ENCODE results near the gene CFAP46. TPM values are rescaled to one million over a fixed set of nuclear protein-coding genes. Genes with fewer than 3 reads are reported as not detected.
"Not testable (repeated sequence)": the region's sequence is repeated elsewhere in the genome, so short reads cannot be mapped to it uniquely, and the experiment has no call there.

Gene CFAP46
- total RNA-seq, 3 donors from 2014 or later (not counting 1 experiment from before 2014, with no cell fraction given): 0.35 TPM; not detected in 2

DNA sequence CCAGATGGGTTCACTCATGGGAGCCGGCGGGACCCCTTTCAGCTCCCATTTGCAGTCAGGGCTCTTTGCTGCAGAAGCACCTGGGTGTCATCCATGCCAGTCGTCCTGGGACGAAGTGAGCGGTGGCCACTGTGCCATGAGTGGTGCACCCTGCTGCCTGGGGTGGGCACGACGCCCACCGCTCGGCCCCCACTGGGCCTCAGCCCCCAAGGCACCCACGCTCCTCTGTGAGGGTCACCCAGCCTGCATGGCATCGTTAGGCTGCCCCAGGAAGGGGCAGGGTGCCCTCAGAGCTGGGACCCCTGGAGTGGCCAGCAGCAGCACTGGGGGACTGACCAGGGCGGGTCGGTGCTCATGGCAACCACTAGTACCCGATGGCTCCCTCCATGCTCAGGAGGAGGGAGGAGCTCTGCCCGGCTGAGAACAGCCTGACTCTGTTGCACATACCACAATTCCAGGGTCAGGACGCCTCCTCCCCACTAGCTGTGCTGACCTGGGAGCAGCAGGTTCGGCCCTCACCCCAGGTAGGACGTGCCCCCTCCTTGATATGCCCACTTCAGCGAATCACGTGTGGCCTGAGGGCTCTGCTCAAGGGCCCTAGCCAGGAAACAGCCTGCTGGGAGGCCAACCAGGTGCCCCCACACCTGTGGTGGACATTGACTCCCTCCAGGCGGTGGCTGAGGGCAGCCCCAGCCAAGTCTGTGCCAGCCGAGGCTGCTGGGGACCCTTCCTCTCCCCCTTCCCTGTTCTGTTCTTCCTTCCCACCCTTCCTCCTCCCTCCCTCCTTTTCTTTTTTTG, 28.5 kb upstream of the CFAP46 start:
- Histone ChIP-seq H3K9me3 (ENCODE audit: control insufficient read depth, insufficient read depth, low read length) (no peaks in the 10 kb centered on the region), H3K27ac (ENCODE audit: low read length) (no peak overlapping the region), H3K36me3 (ENCODE audit: control insufficient read depth, insufficient read depth, low read length) (no peaks in the 10 kb centered on the region), H3K4me3 (ENCODE audit: low read length) (no peak overlapping the region), H3K4me1 (ENCODE audit: control insufficient read depth, insufficient read depth, low read length) (no peaks in the 10 kb centered on the region), H3K27me3 (ENCODE audit: control insufficient read depth, insufficient read depth, low read length) (peaks cover 2% of the 10 kb centered on the region)
- DNase-seq: no peak
- H3K4me1 Mint-ChIP-seq: no peaks in the 10 kb centered on the region
- intact Hi-C loops (cut with micrococcal nuclease): no loop called here
- ATAC-seq: no peak
- no peaks in the 10 kb centered on the region for H3K9me3 Mint-ChIP-seq
- no peak overlapping the region for H3K27ac Mint-ChIP-seq
- H3K27me3 Mint-ChIP-seq (ENCODE audit: low read depth in 2 of 2): peaks cover 27 to 40% of the 10 kb centered on the region in 2 donors
- no peaks in the 10 kb centered on the region for H3K36me3 Mint-ChIP-seq
- TF ChIP-seq, protein P1, sequence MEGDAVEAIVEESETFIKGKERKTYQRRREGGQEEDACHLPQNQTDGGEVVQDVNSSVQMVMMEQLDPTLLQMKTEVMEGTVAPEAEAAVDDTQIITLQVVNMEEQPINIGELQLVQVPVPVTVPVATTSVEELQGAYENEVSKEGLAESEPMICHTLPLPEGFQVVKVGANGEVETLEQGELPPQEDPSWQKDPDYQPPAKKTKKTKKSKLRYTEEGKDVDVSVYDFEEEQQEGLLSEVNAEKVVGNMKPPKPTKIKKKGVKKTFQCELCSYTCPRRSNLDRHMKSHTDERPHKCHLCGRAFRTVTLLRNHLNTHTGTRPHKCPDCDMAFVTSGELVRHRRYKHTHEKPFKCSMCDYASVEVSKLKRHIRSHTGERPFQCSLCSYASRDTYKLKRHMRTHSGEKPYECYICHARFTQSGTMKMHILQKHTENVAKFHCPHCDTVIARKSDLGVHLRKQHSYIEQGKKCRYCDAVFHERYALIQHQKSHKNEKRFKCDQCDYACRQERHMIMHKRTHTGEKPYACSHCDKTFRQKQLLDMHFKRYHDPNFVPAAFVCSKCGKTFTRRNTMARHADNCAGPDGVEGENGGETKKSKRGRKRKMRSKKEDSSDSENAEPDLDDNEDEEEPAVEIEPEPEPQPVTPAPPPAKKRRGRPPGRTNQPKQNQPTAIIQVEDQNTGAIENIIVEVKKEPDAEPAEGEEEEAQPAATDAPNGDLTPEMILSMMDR (IDR thresholded peaks at IDR 0.05): no peak
- WGBS (ENCODE audit: insufficient coverage): 81% methylated on average over 22 of the region's 22 CpGs
- no peak overlapping the region for H3K4me3 Mint-ChIP-seq

GRCh38 chr10:132967540-132967939, 25.2 kb upstream of the CFAP46 start:
- intact Hi-C loops (cut with micrococcal nuclease): no loop called here
- Histone ChIP-seq H3K27ac (ENCODE audit: low read length) (no peak overlapping the region), H3K9me3 (ENCODE audit: control insufficient read depth, insufficient read depth, low read length) (no peaks in the 10 kb centered on the region), H3K4me1 (ENCODE audit: control insufficient read depth, insufficient read depth, low read length) (no peaks in the 10 kb centered on the region), H3K36me3 (ENCODE audit: control insufficient read depth, insufficient read depth, low read length) (no peaks in the 10 kb centered on the region), H3K4me3 (ENCODE audit: low read length) (no peak overlapping the region), H3K27me3 (ENCODE audit: control insufficient read depth, insufficient read depth, low read length) (peaks cover 2% of the 10 kb centered on the region)
- WGBS (ENCODE audit: insufficient coverage): 78% methylated on average over 11 of the region's 11 CpGs
- Mint-ChIP-seq H3K36me3 (no peaks in the 10 kb centered on the region), H3K4me1 (peaks cover 7 to 15% of the 10 kb centered on the region in 2 donors), H3K9me3 (no peaks in the 10 kb centered on the region), H3K27me3 (ENCODE audit: low read depth in 2 of 2) (peaks cover 26 to 39% of the 10 kb centered on the region in 2 donors), H3K4me3 (no peak overlapping the region), H3K27ac (no peak overlapping the region)
- DNase-seq: no peak
- TF ChIP-seq, protein P1 (IDR thresholded peaks at IDR 0.05): no peak
- ATAC-seq: no peak

DNA sequence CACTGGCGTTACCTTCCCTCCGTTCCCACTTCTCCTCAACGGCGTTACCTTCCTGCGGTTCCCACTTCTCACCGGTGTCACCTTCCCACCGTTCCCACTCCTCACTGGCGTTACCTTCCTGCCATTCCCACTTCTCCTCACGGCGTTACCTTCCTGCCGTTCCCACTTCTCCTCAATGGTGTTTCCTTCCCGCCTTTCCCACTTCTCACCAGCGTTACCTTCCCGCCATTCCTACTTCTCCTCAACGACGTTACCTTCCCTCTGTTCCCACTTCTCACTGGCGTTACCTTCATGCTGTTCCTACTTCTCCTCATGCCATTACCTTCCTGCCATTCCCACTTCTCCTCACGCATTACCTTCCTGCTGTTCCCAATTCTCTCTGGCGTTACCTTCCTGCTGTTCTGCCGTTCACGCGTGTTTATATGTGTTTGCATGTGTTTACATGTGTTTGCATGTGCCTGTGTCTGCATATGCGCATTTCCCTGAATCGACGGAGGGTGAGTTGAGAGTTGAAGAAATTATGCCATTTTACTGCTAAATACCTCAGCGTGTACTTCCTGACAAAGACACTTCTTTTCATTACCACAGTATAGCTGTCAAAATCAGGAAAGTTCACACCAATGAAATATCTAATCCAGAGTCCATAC, 23.2 kb upstream of the CFAP46 start:
- Histone ChIP-seq H3K36me3 (ENCODE audit: control insufficient read depth, insufficient read depth, low read length) (no peaks in the 10 kb centered on the region), H3K9me3 (ENCODE audit: control insufficient read depth, insufficient read depth, low read length) (no peaks in the 10 kb centered on the region), H3K4me1 (ENCODE audit: control insufficient read depth, insufficient read depth, low read length) (peaks cover 6% of the 10 kb centered on the region), H3K4me3 (ENCODE audit: low read length) (no peak overlapping the region), H3K27me3 (ENCODE audit: control insufficient read depth, insufficient read depth, low read length) (peaks cover 2% of the 10 kb centered on the region), H3K27ac (ENCODE audit: low read length) (no peak overlapping the region)
- Mint-ChIP-seq H3K27ac (no peak overlapping the region), H3K27me3 (ENCODE audit: low read depth in 2 of 2) (peaks cover 21 to 31% of the 10 kb centered on the region in 2 donors), H3K4me1 (peaks cover 14 to 23% of the 10 kb centered on the region in 2 donors), H3K9me3 (no peaks in the 10 kb centered on the region), H3K4me3 (no peak overlapping the region), H3K36me3 (no peaks in the 10 kb centered on the region)
- no peak for DNase-seq
- TF ChIP-seq, protein P1 (IDR thresholded peaks at IDR 0.05): no peak
- 80% methylated on average over 26 of the region's 26 CpGs for WGBS (ENCODE audit: insufficient coverage)
- intact Hi-C loops (cut with micrococcal nuclease): no loop called here
- ATAC-seq: no peak

- H3K27ac Mint-ChIP-seq; H3K4me3 ChIP-seq (ENCODE audit: low read length); H3K36me3 Mint-ChIP-seq; intact Hi-C loops (cut with micrococcal nuclease); H3K27me3 ChIP-seq (ENCODE audit: control insufficient read depth, insufficient read depth, low read length); H3K4me1 ChIP-seq (ENCODE audit: control insufficient read depth, insufficient read depth, low read length); H3K9me3 ChIP-seq (ENCODE audit: control insufficient read depth, insufficient read depth, low read length); H3K27ac ChIP-seq (ENCODE audit: low read length); H3K9me3 Mint-ChIP-seq; H3K36me3 ChIP-seq (ENCODE audit: control insufficient read depth, insufficient read depth, low read length): not testable (repeated sequence)
- DNase-seq: peak in 1 of 2 donors; percentile 27
- ATAC-seq: peak in 1 of 3 donors; percentile 26
- Mint-ChIP-seq H3K4me3 (peak overlapping the region; percentile 40), H3K4me1 (peaks cover 14 to 23% of the 10 kb centered on the region in 2 donors), H3K27me3 (ENCODE audit: low read depth in 2 of 2) (peaks cover 18 to 25% of the 10 kb centered on the region in 2 donors)
- 77% methylated on average over 43 of the region's 43 CpGs for WGBS (ENCODE audit: insufficient coverage)
Measured at GRCh38 chr10:132964707-132965410, 22.5 kb upstream of the CFAP46 start.

All from natural killer cell (primary cell).